Upper lobe of right lung (tissue), 1 donor: Measurements from ENCODE around the gene NCKAP5. TPM values are rescaled to one million over a fixed set of nuclear protein-coding genes. Genes with fewer than 3 reads are reported as not detected.
A peak's percentile ranks its signal among the peaks of the same experiment; 100 is the strongest.

ENCODE experiments used
- ATAC-seq: fragments of 200-7000 bp; cut with Tn5 transposase; one replicate; pipeline ENCODE4 v1.9.1; 2020; ENCODE audit warnings: mild to moderate bottlenecking, moderate library complexity
- DNase-seq: peaks from one replicate; pipeline ENCODE4 v3.0.0-alpha.2; 2020
- H3K27ac ChIP-seq: fragments of 200-600 bp; one replicate; pipeline ENCODE4 v1.8.0; 2022
- H3K27me3 ChIP-seq: fragments of 200-600 bp; one replicate; pipeline ENCODE4 v1.8.0; 2022; ENCODE audit warnings: mild to moderate bottlenecking
- H3K36me3 ChIP-seq: fragments of 200-600 bp; one replicate; pipeline ENCODE4 v1.8.0; 2022
- H3K4me1 ChIP-seq: fragments of 200-600 bp; one replicate; pipeline ENCODE4 v1.8.0; 2022
- H3K4me3 ChIP-seq: fragments of 200-600 bp; one replicate; pipeline ENCODE4 v1.8.0; 2022; ENCODE audit warnings: mild to moderate bottlenecking
- H3K9me3 ChIP-seq: fragments of 200-600 bp; one replicate; pipeline ENCODE4 v1.8.0; 2022
- CTCF ChIP-seq: fragments of 200-600 bp; IDR thresholded peaks from one replicate; pipeline ENCODE4 v1.8.0; 2022; ENCODE audit warnings: antibody characterized with exemption
- intact Hi-C: fragments of 100-400 bp; cut with DNase I; formaldehyde crosslinking; loops from one replicate; pipeline ENCODE4 v1.11.0; 2022
- total RNA-seq: library from RNA; stranded (reverse); fragmentation: NEBNext Ultra II Directional; extraction: Animal tissue kit (Norgen Biotek cat#: 25700); gene quantifications from one replicate; pipeline ENCODE4 v1.2.1, GENCODE V29; 2021
- donor health status: DM: no; HTN: yes; CAD: no; lungs with severe emphysema.

NCKAP5 gene
- total RNA-seq, 1 donor from 2014 or later = 40.8 TPM

- Histone ChIP-seq H3K36me3 (no peaks in the 10 kb centered on the region), H3K27me3 (no peaks in the 10 kb centered on the region), H3K4me3 (no peak overlapping the region), H3K9me3 (no peaks in the 10 kb centered on the region), H3K4me1 (no peaks in the 10 kb centered on the region), H3K27ac (no peak overlapping the region)
- DNase-seq = no peak
- TF ChIP-seq CTCF = no peak
- ATAC-seq = no peak
- intact Hi-C loops = no loop called here
These were observed 36.9 kb upstream of the NCKAP5 start for GRCh38 chr2:133605011-133605765.

GRCh38 chr2:133603109-133603508, 34.8 kb upstream of the NCKAP5 start:
- intact Hi-C loops = no loop called here
- Histone ChIP-seq H3K4me1 (no peaks in the 10 kb centered on the region), H3K9me3 (no peaks in the 10 kb centered on the region), H3K27me3 (no peaks in the 10 kb centered on the region), H3K36me3 (no peaks in the 10 kb centered on the region), H3K4me3 (no peak overlapping the region), H3K27ac (no peak overlapping the region)
- ATAC-seq (no peak), DNase-seq (no peak)
- no peak for TF ChIP-seq CTCF

- Histone ChIP-seq H3K36me3 (no peaks in the 10 kb centered on the region), H3K4me1 (no peaks in the 10 kb centered on the region), H3K27me3 (no peaks in the 10 kb centered on the region), H3K9me3 (no peaks in the 10 kb centered on the region), H3K4me3 (no peak overlapping the region), H3K27ac (no peak overlapping the region)
- ATAC-seq (peak; percentile 31), DNase-seq (no peak)
- intact Hi-C loops = no loop called here
- TF ChIP-seq CTCF = no peak
These were observed 34.3 kb upstream of the NCKAP5 start for GRCh38 chr2:133602538-133602937.

GRCh38 chr2:133600266-133600928, 32.1 kb upstream of the NCKAP5 start:
- H3K4me1 ChIP-seq = no peaks in the 10 kb centered on the region
- no peaks in the 10 kb centered on the region for H3K36me3 ChIP-seq
- no peak overlapping the region for H3K27ac ChIP-seq
- no peak overlapping the region for H3K4me3 ChIP-seq
- H3K9me3 ChIP-seq = no peaks in the 10 kb centered on the region
- TF ChIP-seq CTCF = no peak
- no peaks in the 10 kb centered on the region for H3K27me3 ChIP-seq
- no peak for ATAC-seq
- intact Hi-C loops = no loop called here
- DNase-seq = no peak

- no peak for TF ChIP-seq CTCF
- DNase-seq (no peak), ATAC-seq (no peak)
- Histone ChIP-seq H3K9me3 (no peaks in the 10 kb centered on the region), H3K36me3 (no peaks in the 10 kb centered on the region), H3K4me1 (no peaks in the 10 kb centered on the region), H3K4me3 (no peak overlapping the region), H3K27ac (no peak overlapping the region), H3K27me3 (no peaks in the 10 kb centered on the region)
- intact Hi-C loops = no loop called here
These were observed 31.5 kb upstream of the NCKAP5 start for GRCh38 chr2:133599811-133600210.
